Activated CD8-positive, alpha-beta memory T cell treated with anti-CD3 and anti-CD28 coated beads for 24 hours (primary cell): ENCODE results near the gene CGB2.
"Not testable (repeated sequence)": the region's sequence is repeated elsewhere in the genome, so short reads cannot be mapped to it uniquely, and the experiment has no call there.

Experiments used
- DNase-seq: peaks from one replicate; pipeline ENCODE4 v3.0.0-alpha.2; 2020

Gene CGB2

GRCh38 chr19:49038557-49039276, 7.0 kb downstream of the CGB2 start:
- not testable (repeated sequence) for DNase-seq

- not testable (repeated sequence) for DNase-seq
Observed at GRCh38 chr19:49039736-49040135, 8.0 kb downstream of the CGB2 start.

- DNase-seq = no peak
Observed at GRCh38 chr19:49042177-49042576, 10.5 kb downstream of the CGB2 start.

- not testable (repeated sequence) for DNase-seq
Observed at GRCh38 chr19:49042666-49043065, 11.0 kb downstream of the CGB2 start.

GRCh38 chr19:49043548-49043947, 11.9 kb downstream of the CGB2 start, which contains the start of gene CGB5:
Gene CGB5 (plus strand): TSS chr19:49043848. CDS start chr19:49044210, 362 bp downstream.
- not testable (repeated sequence) for DNase-seq

- not testable (repeated sequence) for DNase-seq
Observed at GRCh38 chr19:49049011-49049410, 17.3 kb downstream of the CGB2 start, which contains the start of gene CGB8. Gene CGB8 (minus strand): TSS chr19:49049111. CDS start chr19:49048739, 372 bp downstream.

- DNase-seq = not testable (repeated sequence)
Observed at GRCh38 chr19:49049834-49050233, 18.1 kb downstream of the CGB2 start.

GRCh38 chr19:49050376-49051033, 18.8 kb downstream of the CGB2 start:
- DNase-seq = not testable (repeated sequence)

GRCh38 chr19:49056101-49056901, 24.6 kb downstream of the CGB2 start:
- DNase-seq = peak; percentile 84

- DNase-seq = not testable (repeated sequence)
Observed at GRCh38 chr19:49056902-49057596, 25.4 kb downstream of the CGB2 start.

- DNase-seq = peak; percentile 72
Observed at GRCh38 chr19:49057636-49058234, 26.0 kb downstream of the CGB2 start, which contains the start of gene CGB7. Gene CGB7 (minus strand): TSS chr19:49057749. CDS start chr19:49055375, 2,374 bp downstream.

GRCh38 chr19:49058562-49058961, 26.9 kb downstream of the CGB2 start:
- DNase-seq = no peak

GRCh38 chr19:49059053-49059452, 27.4 kb downstream of the CGB2 start:
- DNase-seq = no peak

GRCh38 chr19:49061000-49061399, 29.3 kb downstream of the CGB2 start:
- DNase-seq = no peak

- no peak for DNase-seq
Observed at GRCh38 chr19:49061445-49061844, 29.8 kb downstream of the CGB2 start.

- DNase-seq = no peak
Observed at GRCh38 chr19:49064029-49064629, 32.4 kb downstream of the CGB2 start.

- no peak for DNase-seq
Observed at GRCh38 chr19:49064768-49065611, 33.3 kb downstream of the CGB2 start, which contains the start of gene NTF4. Gene NTF4 (minus strand): TSS chr19:49064818. CDS start chr19:49061997, 2,821 bp downstream.

GRCh38 chr19:49065905-49066512, 34.3 kb downstream of the CGB2 start:
- no peak for DNase-seq

- no peak for DNase-seq
Observed at GRCh38 chr19:49067554-49067953, 35.9 kb downstream of the CGB2 start.

GRCh38 chr19:49069026-49069425, 37.3 kb downstream of the CGB2 start:
- no peak for DNase-seq
